H1 (cell line): ENCODE results near the gene NELL1. TPM values are rescaled to one million over a fixed set of nuclear protein-coding genes. Genes with fewer than 3 reads are reported as not detected.

Experiments used
- CTCF ChIA-PET: fragments of 300-600 bp; sonication (Branson Sonifier 250); formaldehyde crosslinking; loops from one replicate; lab custom pipeline; 2021; ENCODE audit not compliant: partially characterized antibody; lab: Charles Lee
- POLR2A ChIA-PET: fragments of 300-600 bp; sonication (Branson Sonifier 250); formaldehyde crosslinking; loops from one replicate; lab custom pipeline; 2021; ENCODE audit warnings: inconsistent platforms; ENCODE audit not compliant: partially characterized antibody; lab: Charles Lee
- DNase-seq, 2 experiments: peaks; one replicate each; pipeline versions ENCODE4 v3.0.0 to v3.0.0-alpha.2; 2010 to 2022; ENCODE audit warnings: low spot score in 2 of 2, low read depth in 1 of 2, mixed read lengths in 1 of 2
- FAIRE-seq: peaks from 2 replicates; lab custom pipeline; 2011; peaks lifted over from hg19 to GRCh38; lab: Jason Lieb, UNC
- H2AFZ ChIP-seq: 2 replicates; pipeline ENCODE4 v1.8.1; 2012; ENCODE audit warnings: low read length, inconsistent platforms
- H2AK5ac ChIP-seq: 2 replicates; pipeline ENCODE4 v1.6.1; 2013; ENCODE audit warnings: low read depth, low read length
- H2BK120ac ChIP-seq: replicated peaks from 2 replicates; pipeline ENCODE3; 2013; ENCODE audit warnings: low read depth, low read length, inconsistent platforms
- H2BK12ac ChIP-seq: 2 replicates; pipeline ENCODE4 v1.6.1; 2013; ENCODE audit warnings: low read depth, low read length
- H2BK15ac ChIP-seq: 2 replicates; pipeline ENCODE4 v1.6.1; 2013; ENCODE audit warnings: low read length
- H2BK20ac ChIP-seq: 2 replicates; pipeline ENCODE4 v1.6.1; 2013; ENCODE audit warnings: low read length
- H2BK5ac ChIP-seq: 2 replicates; pipeline ENCODE4 v1.6.1; 2013; ENCODE audit warnings: low read depth, low read length
- H3K14ac ChIP-seq: 2 replicates; pipeline ENCODE4 v1.6.1; 2013; ENCODE audit warnings: inconsistent platforms; ENCODE audit not compliant: insufficient read length
- H3K18ac ChIP-seq: 2 replicates; pipeline ENCODE4 v1.6.1; 2013; ENCODE audit warnings: low read length; ENCODE audit errors: extremely low read depth
- H3K23ac ChIP-seq: 2 replicates; pipeline ENCODE4 v1.6.1; 2013; ENCODE audit warnings: inconsistent platforms; ENCODE audit not compliant: insufficient read length
- H3K23me2 ChIP-seq: 2 replicates; pipeline ENCODE4 v1.6.1; 2013; ENCODE audit warnings: low read depth, low read length
- H3K27ac ChIP-seq: 2 replicates; pipeline ENCODE4 v1.6.1; 2011; ENCODE audit warnings: low read depth, low read length, inconsistent platforms
- H3K27me3 ChIP-seq, 4 experiments: replicated peaks in 1 of 4; 1 replicate in 1 of 4; 2 replicates in 3 of 4; pipeline versions ENCODE4 v1.6.1 to v1.8.1; 2011 to 2013; ENCODE audit warnings: low read length in 3 of 4, mild to moderate bottlenecking in 3 of 4, inconsistent platforms in 2 of 4, mixed read lengths in 2 of 4, moderate library complexity in 1 of 4; ENCODE audit not compliant: control insufficient read depth in 3 of 4, insufficient read depth in 3 of 4; ENCODE audit errors: extremely low read depth in 1 of 4
- H3K36me3 ChIP-seq, 4 experiments: 2 replicates each; pipeline versions ENCODE4 v1.6.1 to v1.8.1; 2011 to 2013; ENCODE audit warnings: mild to moderate bottlenecking in 4 of 4, low read length in 3 of 4, moderate library complexity in 2 of 4, control low read depth in 1 of 4, inconsistent platforms in 1 of 4; ENCODE audit not compliant: insufficient read depth in 4 of 4, control insufficient read depth in 2 of 4
- H3K4ac ChIP-seq: replicated peaks from 2 replicates; pipeline ENCODE3; 2013; ENCODE audit warnings: low read length, low read depth, mixed read lengths, inconsistent platforms; ENCODE audit not compliant: insufficient read length
- H3K4me1 ChIP-seq, 4 experiments: replicated peaks in 1 of 4; 1 replicate in 1 of 4; 2 replicates in 3 of 4; pipeline versions ENCODE4 v1.6.1 to v1.8.1; 2011 to 2013; ENCODE audit warnings: low read length in 3 of 4, inconsistent platforms in 2 of 4, mixed read lengths in 1 of 4; ENCODE audit not compliant: insufficient read depth in 4 of 4, control insufficient read depth in 3 of 4
- H3K4me2 ChIP-seq, 2 experiments: 2 replicates each; pipeline versions ENCODE4 v1.6.1 to v1.8.1; 2011 to 2013; ENCODE audit warnings: low read depth in 2 of 2, low read length in 2 of 2, control low read depth in 1 of 2, inconsistent platforms in 1 of 2, mild to moderate bottlenecking in 1 of 2; ENCODE audit not compliant: insufficient read depth in 1 of 2
- H3K4me3 ChIP-seq, 4 experiments: fragments of 200-600, 300-600 bp in 1 of 4; sonication (generic), shearing (Covaris generic), sonication (Bioruptor Twin) in 1 of 4; 2 replicates each; pipeline versions ENCODE4 v1.5.1 to v1.8.1; 2011 to 2016; ENCODE audit warnings: low read length in 4 of 4, low read depth in 3 of 4, control low read depth in 2 of 4, inconsistent platforms in 2 of 4, mild to moderate bottlenecking in 2 of 4, mixed read lengths in 1 of 4, moderate library complexity in 1 of 4; ENCODE audit not compliant: insufficient read depth in 2 of 4; ENCODE audit errors: extremely low read depth in 1 of 4
- H3K56ac ChIP-seq: replicated peaks from 2 replicates; pipeline ENCODE3; 2013; ENCODE audit warnings: low read depth, mild to moderate bottlenecking, mixed read lengths, low read length, inconsistent platforms; ENCODE audit not compliant: insufficient read length
- H3K79me1 ChIP-seq: 2 replicates; pipeline ENCODE4 v1.6.1; 2013; ENCODE audit warnings: low read depth, low read length, control low read depth
- H3K79me2 ChIP-seq, 2 experiments: 2 replicates each; pipeline versions ENCODE4 v1.6.1 to v1.8.1; 2012 to 2013; ENCODE audit warnings: low read length in 2 of 2, mild to moderate bottlenecking in 2 of 2, inconsistent platforms in 1 of 2; ENCODE audit not compliant: insufficient read depth in 2 of 2, control insufficient read depth in 1 of 2
- H3K9ac ChIP-seq, 4 experiments: replicated peaks in 1 of 4; 1 replicate in 1 of 4; 2 replicates in 3 of 4; pipeline versions ENCODE4 v1.6.1 to v1.8.1; 2011 to 2013; ENCODE audit warnings: low read depth in 3 of 4, low read length in 3 of 4, control low read depth in 2 of 4, mild to moderate bottlenecking in 2 of 4, moderate library complexity in 2 of 4, inconsistent platforms in 1 of 4; ENCODE audit errors: extremely low read depth in 1 of 4
- H3K9me3 ChIP-seq, 2 experiments: 2 replicates each; pipeline versions ENCODE4 v1.6.1 to v1.8.1; 2012 to 2013; ENCODE audit warnings: mild to moderate bottlenecking in 2 of 2, moderate library complexity in 2 of 2, control low read depth in 1 of 2, inconsistent platforms in 1 of 2, low read depth in 1 of 2, low read length in 1 of 2, mixed read lengths in 1 of 2; ENCODE audit not compliant: insufficient read depth in 2 of 2
- H4K20me1 ChIP-seq, 2 experiments: replicated peaks in 1 of 2; 2 replicates each; pipeline versions ENCODE3 to v1.8.1; 2011 to 2013; ENCODE audit warnings: inconsistent platforms in 2 of 2, low read length in 2 of 2, mild to moderate bottlenecking in 1 of 2; ENCODE audit not compliant: insufficient read depth in 2 of 2, control insufficient read depth in 1 of 2
- H4K5ac ChIP-seq: 2 replicates; pipeline ENCODE4 v1.6.1; 2013; ENCODE audit warnings: low read length, low read depth, mixed read lengths, inconsistent platforms; ENCODE audit not compliant: insufficient read length
- H4K8ac ChIP-seq: 2 replicates; pipeline ENCODE4 v1.8.0; 2013; ENCODE audit warnings: mild to moderate bottlenecking, moderate library complexity, low read length, inconsistent platforms; ENCODE audit not compliant: insufficient read depth; ENCODE audit errors: extremely low read depth
- H4K91ac ChIP-seq: replicated peaks from 2 replicates; pipeline ENCODE3; 2013; ENCODE audit warnings: low read length, mixed read lengths, inconsistent platforms; ENCODE audit not compliant: insufficient read length
- KDM1A ChIP-seq: fragments of 200-600, 300-600 bp; sonication (generic); IDR thresholded peaks from 2 replicates; pipeline ENCODE4 v1.7.1; 2016; ENCODE audit warnings: mild to moderate bottlenecking, low read length, borderline replicate concordance
- SAP30 ChIP-seq: fragments of 300-600 bp; sonication (generic); IDR thresholded peaks from 2 replicates; pipeline ENCODE4 v1.7.1; 2012; ENCODE audit warnings: low read length, moderate library complexity, mild to moderate bottlenecking, inconsistent platforms; ENCODE audit not compliant: insufficient read depth, insufficient replicate concordance
- polyA plus RNA-seq, 7 experiments: library from polyadenylated mRNA; depleted of rRNA in 3 of 7; stranded (reverse) in 5 of 7; unstranded in 2 of 7; fragments of >200 nt in 5 of 7; fragments of 200-250 nt in 2 of 7; gene quantifications; 1 replicate in 5 of 7; 2 replicates in 1 of 7; 4 replicates in 1 of 7; pipeline versions ENCODE4 v1.2.1 to v1.2.3, GENCODE V29; 2011 to 2013; ENCODE audit warnings: missing spikeins in 2 of 7, mixed read lengths in 2 of 7
- total RNA-seq: library from RNA; stranded (reverse); fragmentation: NEBNext Ultra II Directional; extraction: Animal tissue kit (Norgen Biotek cat#: 25700); gene quantifications from 2 replicates; pipeline ENCODE4 v1.2.1, GENCODE V29; 2021

NELL1 gene
- total and polyA plus RNA-seq, 2 of the 8 experiments (the other 6 are each of a cell fraction or from before 2014, with no cell fraction given) = 0.21 TPM; not detected in 1

- H3K56ac ChIP-seq = no peak overlapping the region
- no peak overlapping the region for H3K4ac ChIP-seq
- H2BK15ac ChIP-seq = no peak overlapping the region
- H3K9me3 ChIP-seq = no peaks in the 10 kb centered on the region
- peaks cover 0 to 4% (median 0%) of the 10 kb centered on the region in 4 experiments; a peak in 1 of 7 replicates for H3K4me1 ChIP-seq
- ChIA-PET POLR2A (no interaction called here), CTCF (interaction anchor here (1.4 to 1.7 kb wide), 2 partner anchors 11 to 16 kb away, joined by 5 to 8 read pairs; no protein-coding TSS in a partner anchor)
- H3K18ac ChIP-seq = no peak overlapping the region
- H4K91ac ChIP-seq = no peak overlapping the region
- no peak overlapping the region for H2BK20ac ChIP-seq
- FAIRE-seq (no peak), DNase-seq (no peak)
- H3K79me1 ChIP-seq = no peaks in the 10 kb centered on the region
- no peak overlapping the region for H3K4me3 ChIP-seq
- no peak overlapping the region for H2AK5ac ChIP-seq
- H4K20me1 ChIP-seq = no peaks in the 10 kb centered on the region
- no peak overlapping the region for H4K8ac ChIP-seq
- no peak overlapping the region for H2BK5ac ChIP-seq
- no peaks in the 10 kb centered on the region for H3K23me2 ChIP-seq
- no peak overlapping the region for H3K27ac ChIP-seq
- no peak overlapping the region for H3K14ac ChIP-seq
- no peaks in the 10 kb centered on the region for H3K36me3 ChIP-seq
- H3K4me2 ChIP-seq = no peak overlapping the region
- no peak overlapping the region for H2AFZ ChIP-seq
- no peak overlapping the region for H2BK120ac ChIP-seq
- TF ChIP-seq KDM1A (no peak), SAP30 (no peak)
- H3K79me2 ChIP-seq = no peaks in the 10 kb centered on the region
- no peak overlapping the region for H4K5ac ChIP-seq
- no peak overlapping the region for H2BK12ac ChIP-seq
- H3K9ac ChIP-seq = no peak overlapping the region
- H3K27me3 ChIP-seq = no peaks in the 10 kb centered on the region
- H3K23ac ChIP-seq = no peak overlapping the region
These were observed 588.1 kb downstream of the NELL1 start for GRCh38 chr11:21257461-21257860.
